Liver (tissue), 9 donors: ENCODE measurements around the gene ARFIP1. TPM values are rescaled to one million over a fixed set of nuclear protein-coding genes. Genes with fewer than 3 reads are reported as not detected.

Experiments
- DNase-seq: peaks from one replicate; pipeline ENCODE4 v3.0.0-alpha.2; 2017; ENCODE audit warnings: low spot score
- H3K27ac ChIP-seq, 2 donors: one replicate each; pipeline ENCODE4 v1.7.0; 2013; ENCODE audit warnings: inconsistent platforms in 2 of 2, low read length in 2 of 2, control low read depth in 1 of 2, low read depth in 1 of 2, mild to moderate bottlenecking in 1 of 2
- H3K27me3 ChIP-seq, 4 donors: one replicate each; pipeline versions ENCODE4 v1.6.1 to v1.7.0; 2013; ENCODE audit warnings: low read length in 3 of 4, inconsistent platforms in 1 of 4, mild to moderate bottlenecking in 1 of 4, moderate library complexity in 1 of 4; ENCODE audit not compliant: control insufficient read depth in 4 of 4, insufficient read depth in 4 of 4
- H3K36me3 ChIP-seq, 4 donors: one replicate each; pipeline versions ENCODE4 v1.6.1 to v1.7.0; 2013; ENCODE audit warnings: low read length in 3 of 4, mild to moderate bottlenecking in 3 of 4, low read depth in 1 of 4, moderate library complexity in 1 of 4; ENCODE audit not compliant: control insufficient read depth in 4 of 4, insufficient read depth in 3 of 4
- H3K4me1 ChIP-seq, 4 donors: one replicate each; pipeline versions ENCODE4 v1.6.1 to v1.7.0; 2013; ENCODE audit warnings: low read length in 3 of 4, mild to moderate bottlenecking in 3 of 4, moderate library complexity in 1 of 4; ENCODE audit not compliant: control insufficient read depth in 4 of 4, insufficient read depth in 4 of 4
- H3K4me3 ChIP-seq, 3 donors: one replicate each; pipeline versions ENCODE4 v1.6.1 to v1.7.0; 2013; ENCODE audit warnings: low read length in 3 of 3, control low read depth in 1 of 3, low read depth in 1 of 3, mild to moderate bottlenecking in 1 of 3
- H3K9ac ChIP-seq, 2 donors: one replicate each; pipeline ENCODE4 v1.7.0; 2013; ENCODE audit warnings: low read length in 2 of 2, mild to moderate bottlenecking in 2 of 2, moderate library complexity in 2 of 2, control low read depth in 1 of 2, low read depth in 1 of 2
- H3K9me3 ChIP-seq, 4 donors: one replicate each; pipeline versions ENCODE4 v1.6.1 to v1.7.0; 2013; ENCODE audit warnings: low read length in 3 of 4; ENCODE audit not compliant: control insufficient read depth in 4 of 4
- EGR1 ChIP-seq, 2 donors: IDR thresholded peaks; 2 replicates each; pipeline ENCODE4 v1.6.1; 2016 to 2018; ENCODE audit warnings: antibody characterized with exemption in 2 of 2, low read depth in 2 of 2
- FOXA2 ChIP-seq: IDR thresholded peaks from 2 replicates; pipeline ENCODE4 v1.6.1; 2016; ENCODE audit warnings: antibody characterized with exemption
- HNF4A ChIP-seq, 2 donors: conservative IDR thresholded peaks; 2 replicates each; pipeline ENCODE4 v1.6.1; 2016; ENCODE audit warnings: antibody characterized with exemption in 2 of 2, mild to moderate bottlenecking in 2 of 2
- HNF4G ChIP-seq: IDR thresholded peaks from 2 replicates; pipeline ENCODE4 v1.6.1; 2016; ENCODE audit warnings: antibody characterized with exemption
- JUND ChIP-seq, 2 donors: IDR thresholded peaks; 2 replicates each; pipeline ENCODE4 v1.6.1; 2016; ENCODE audit warnings: antibody characterized with exemption in 2 of 2
- NR2F2 ChIP-seq: IDR thresholded peaks from 2 replicates; pipeline ENCODE4 v1.6.1; 2016; ENCODE audit warnings: antibody characterized with exemption
- RAD21 ChIP-seq, 2 donors: IDR thresholded peaks; 2 replicates each; pipeline ENCODE4 v1.6.1; 2016; ENCODE audit warnings: antibody characterized with exemption in 2 of 2, mild to moderate bottlenecking in 2 of 2
- RXRA ChIP-seq, 2 donors: IDR thresholded peaks; 2 replicates each; pipeline ENCODE4 v1.6.1; 2017 to 2018; ENCODE audit warnings: antibody characterized with exemption in 2 of 2, mild to moderate bottlenecking in 1 of 2
- SP1 ChIP-seq: IDR thresholded peaks from 2 replicates; pipeline ENCODE4 v1.6.1; 2018; ENCODE audit warnings: antibody characterized with exemption, mild to moderate bottlenecking
- TAF1 ChIP-seq: conservative IDR thresholded peaks from 2 replicates; pipeline ENCODE4 v1.6.1; 2016; ENCODE audit warnings: antibody characterized with exemption, mild to moderate bottlenecking
- YY1 ChIP-seq: IDR thresholded peaks from 2 replicates; pipeline ENCODE4 v1.6.1; 2016; ENCODE audit warnings: antibody characterized with exemption, mild to moderate bottlenecking
- WGBS: extraction: QIAGEN DNeasy Blood & Tissue Kit; methylation state at CpG from one replicate; pipeline ENCODE4 v1.1.7; 2013; 5-methylcytosine and 5-hydroxymethylcytosine counted together
- polyA plus RNA-seq, 2 donors: library from polyadenylated mRNA; stranded (reverse) in 1 of 2; unstranded in 1 of 2; fragments of 200-250 nt in 1 of 2; fragments of >200 nt in 1 of 2; fragmentation: Nextera tagmentation in 1 of 2; extraction: Ambion mirVana in 1 of 2; gene quantifications; one replicate each; pipeline versions ENCODE4 v1.2.1 to v1.2.3, GENCODE V29; 2013 to 2015
- total RNA-seq, 2 donors: library from RNA; depleted of rRNA; stranded (reverse); fragments of >200 nt; gene quantifications; one replicate each; pipeline ENCODE4 v1.2.3, GENCODE V29; 2014
- TF ChIP-seq, protein P1 (sequence below): IDR thresholded peaks from 2 replicates; pipeline ENCODE4 v1.6.1; 2016; ENCODE audit warnings: antibody characterized with exemption, mild to moderate bottlenecking
- TF ChIP-seq, protein P2 (sequence below): IDR thresholded peaks from 2 replicates; pipeline ENCODE4 v1.6.1; 2016; ENCODE audit warnings: antibody characterized with exemption
- TF ChIP-seq, protein P3 (sequence below): fragments of 150-350 bp; IDR thresholded peaks from 2 replicates; pipeline ENCODE4 v1.5.1; 2017; ENCODE audit warnings: improper control_type of control experiment, low read depth, low read length; ENCODE audit not compliant: missing input control
- donor health status: healthy.
- donor health status: healthy.
- donor health status: healthy.
- donor health status: healthy.
- donor health status: healthy.

The ARFIP1 gene
- total and polyA plus RNA-seq, 4 donors = 6.8 to 16.8 (median 14.9) TPM

DNA sequence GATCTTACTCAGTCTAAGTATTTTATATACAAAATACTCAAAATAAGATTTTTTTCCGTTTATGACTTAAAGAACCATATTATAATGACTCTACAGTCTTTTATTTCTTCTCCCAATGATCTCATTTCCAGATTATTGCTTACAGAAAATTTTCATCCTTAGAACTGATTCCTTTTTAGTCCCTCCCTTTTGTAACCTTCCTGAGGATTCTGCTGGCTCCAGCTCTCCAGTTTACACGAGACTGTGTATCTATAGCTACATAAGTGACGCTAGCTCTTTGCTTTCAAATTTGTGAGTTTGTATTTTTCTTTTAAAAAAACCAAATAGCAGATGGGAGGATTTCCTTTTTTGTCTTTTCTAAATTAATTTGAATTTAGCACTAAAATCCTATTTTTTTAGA, 180.3 kb downstream of the ARFIP1 start:
- TF ChIP-seq HNF4G (no peak), JUND (IDR thresholded peaks at IDR 0.05) (no peak), RAD21 (IDR thresholded peaks at IDR 0.05) (no peak), RXRA (IDR thresholded peaks at IDR 0.05) (no peak), HNF4A (conservative IDR thresholded peaks at IDR 0.05) (no peak), SP1 (no peak), FOXA2 (no peak), YY1 (no peak), TAF1 (no peak), NR2F2 (no peak), EGR1 (IDR thresholded peaks at IDR 0.05; ENCODE audit: low read depth in 2 of 2) (no peak)
- TF ChIP-seq, protein P1, sequence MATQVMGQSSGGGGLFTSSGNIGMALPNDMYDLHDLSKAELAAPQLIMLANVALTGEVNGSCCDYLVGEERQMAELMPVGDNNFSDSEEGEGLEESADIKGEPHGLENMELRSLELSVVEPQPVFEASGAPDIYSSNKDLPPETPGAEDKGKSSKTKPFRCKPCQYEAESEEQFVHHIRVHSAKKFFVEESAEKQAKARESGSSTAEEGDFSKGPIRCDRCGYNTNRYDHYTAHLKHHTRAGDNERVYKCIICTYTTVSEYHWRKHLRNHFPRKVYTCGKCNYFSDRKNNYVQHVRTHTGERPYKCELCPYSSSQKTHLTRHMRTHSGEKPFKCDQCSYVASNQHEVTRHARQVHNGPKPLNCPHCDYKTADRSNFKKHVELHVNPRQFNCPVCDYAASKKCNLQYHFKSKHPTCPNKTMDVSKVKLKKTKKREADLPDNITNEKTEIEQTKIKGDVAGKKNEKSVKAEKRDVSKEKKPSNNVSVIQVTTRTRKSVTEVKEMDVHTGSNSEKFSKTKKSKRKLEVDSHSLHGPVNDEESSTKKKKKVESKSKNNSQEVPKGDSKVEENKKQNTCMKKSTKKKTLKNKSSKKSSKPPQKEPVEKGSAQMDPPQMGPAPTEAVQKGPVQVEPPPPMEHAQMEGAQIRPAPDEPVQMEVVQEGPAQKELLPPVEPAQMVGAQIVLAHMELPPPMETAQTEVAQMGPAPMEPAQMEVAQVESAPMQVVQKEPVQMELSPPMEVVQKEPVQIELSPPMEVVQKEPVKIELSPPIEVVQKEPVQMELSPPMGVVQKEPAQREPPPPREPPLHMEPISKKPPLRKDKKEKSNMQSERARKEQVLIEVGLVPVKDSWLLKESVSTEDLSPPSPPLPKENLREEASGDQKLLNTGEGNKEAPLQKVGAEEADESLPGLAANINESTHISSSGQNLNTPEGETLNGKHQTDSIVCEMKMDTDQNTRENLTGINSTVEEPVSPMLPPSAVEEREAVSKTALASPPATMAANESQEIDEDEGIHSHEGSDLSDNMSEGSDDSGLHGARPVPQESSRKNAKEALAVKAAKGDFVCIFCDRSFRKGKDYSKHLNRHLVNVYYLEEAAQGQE = no peak
- TF ChIP-seq, protein P2, sequence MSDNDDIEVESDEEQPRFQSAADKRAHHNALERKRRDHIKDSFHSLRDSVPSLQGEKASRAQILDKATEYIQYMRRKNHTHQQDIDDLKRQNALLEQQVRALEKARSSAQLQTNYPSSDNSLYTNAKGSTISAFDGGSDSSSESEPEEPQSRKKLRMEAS = no peak
- TF ChIP-seq, protein P3, sequence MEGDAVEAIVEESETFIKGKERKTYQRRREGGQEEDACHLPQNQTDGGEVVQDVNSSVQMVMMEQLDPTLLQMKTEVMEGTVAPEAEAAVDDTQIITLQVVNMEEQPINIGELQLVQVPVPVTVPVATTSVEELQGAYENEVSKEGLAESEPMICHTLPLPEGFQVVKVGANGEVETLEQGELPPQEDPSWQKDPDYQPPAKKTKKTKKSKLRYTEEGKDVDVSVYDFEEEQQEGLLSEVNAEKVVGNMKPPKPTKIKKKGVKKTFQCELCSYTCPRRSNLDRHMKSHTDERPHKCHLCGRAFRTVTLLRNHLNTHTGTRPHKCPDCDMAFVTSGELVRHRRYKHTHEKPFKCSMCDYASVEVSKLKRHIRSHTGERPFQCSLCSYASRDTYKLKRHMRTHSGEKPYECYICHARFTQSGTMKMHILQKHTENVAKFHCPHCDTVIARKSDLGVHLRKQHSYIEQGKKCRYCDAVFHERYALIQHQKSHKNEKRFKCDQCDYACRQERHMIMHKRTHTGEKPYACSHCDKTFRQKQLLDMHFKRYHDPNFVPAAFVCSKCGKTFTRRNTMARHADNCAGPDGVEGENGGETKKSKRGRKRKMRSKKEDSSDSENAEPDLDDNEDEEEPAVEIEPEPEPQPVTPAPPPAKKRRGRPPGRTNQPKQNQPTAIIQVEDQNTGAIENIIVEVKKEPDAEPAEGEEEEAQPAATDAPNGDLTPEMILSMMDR = no peak
- no peak overlapping the region for H3K27ac ChIP-seq
- 96% methylated on average over 3 of the region's 3 CpGs for WGBS
- no peaks in the 10 kb centered on the region for H3K9me3 ChIP-seq
- no peaks in the 10 kb centered on the region for H3K27me3 ChIP-seq
- no peak overlapping the region for H3K4me3 ChIP-seq
- H3K4me1 ChIP-seq = peaks cover 0 to 11% (median 9%) of the 10 kb centered on the region in 4 donors
- no peak overlapping the region for H3K9ac ChIP-seq
- no peaks in the 10 kb centered on the region for H3K36me3 ChIP-seq
- no peak for DNase-seq

DNA sequence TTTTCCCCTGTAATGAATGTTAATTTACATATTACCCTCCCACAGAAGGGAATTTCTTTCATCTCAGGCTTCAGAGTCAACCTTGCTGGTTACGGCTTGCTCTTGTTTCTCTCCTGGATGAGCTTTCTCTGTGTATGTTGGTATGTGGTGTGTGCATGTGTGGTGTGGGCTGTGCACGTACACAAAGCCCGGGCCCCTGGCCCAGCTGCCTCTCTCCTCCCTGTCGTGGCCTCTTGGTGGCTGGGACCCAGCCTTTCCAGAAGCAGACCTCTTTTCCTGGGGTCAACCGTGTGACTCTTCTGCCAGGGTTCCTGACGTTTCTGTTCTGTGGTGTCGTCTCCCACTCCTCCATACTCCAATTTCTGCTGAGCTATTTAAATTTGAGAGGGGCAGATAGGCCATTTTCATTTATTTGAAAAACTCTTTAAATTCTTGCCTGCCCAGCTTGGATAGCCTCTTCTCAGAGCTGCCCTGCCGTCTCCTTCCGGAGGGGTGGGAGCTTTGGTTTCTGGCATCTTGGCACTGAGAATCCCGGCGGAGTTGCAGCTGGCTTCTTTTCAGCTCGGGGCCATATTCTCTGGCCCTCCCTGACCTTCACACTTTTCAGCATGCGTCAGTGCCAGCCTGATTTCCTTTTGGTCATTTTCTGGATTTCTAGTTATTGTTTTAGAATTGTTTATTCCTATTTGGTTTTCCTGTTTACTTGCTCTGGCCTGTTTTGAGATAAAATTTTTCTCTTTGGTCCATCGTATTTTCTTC, 181.4 kb downstream of the ARFIP1 start:
- H3K27ac ChIP-seq = no peak overlapping the region
- peak; percentile 70 for TF ChIP-seq NR2F2
- no peak for TF ChIP-seq FOXA2
- TF ChIP-seq EGR1 (IDR thresholded peaks at IDR 0.05; ENCODE audit: low read depth in 2 of 2) = no peak
- peaks cover 0 to 11% (median 9%) of the 10 kb centered on the region in 4 donors for H3K4me1 ChIP-seq
- WGBS = 83% methylated on average over 14 of the region's 14 CpGs
- no peaks in the 10 kb centered on the region for H3K9me3 ChIP-seq
- H3K4me3 ChIP-seq = no peak overlapping the region
- no peaks in the 10 kb centered on the region for H3K36me3 ChIP-seq
- no peaks in the 10 kb centered on the region for H3K27me3 ChIP-seq
- H3K9ac ChIP-seq = no peak overlapping the region
- no peak for DNase-seq
